Neural progenitor cell (in vitro differentiated cells): ENCODE results near the gene KIRREL3.

Source experiments
- EZH2 ChIP-seq: fragments of 200-600 bp; sonication (generic); IDR thresholded peaks from 2 replicates; pipeline ENCODE4 v1.6.1; 2017; ENCODE audit warnings: antibody characterized with exemption, mild to moderate bottlenecking, moderate library complexity
- EZH2phosphoT487 ChIP-seq: fragments of 200-600 bp; sonication (generic); IDR thresholded peaks from 2 replicates; pipeline ENCODE4 v1.6.1; 2017; ENCODE audit warnings: antibody characterized with exemption
- TF ChIP-seq, protein P1 (sequence below): fragments of 200-600 bp; sonication (generic); IDR thresholded peaks from 2 replicates; pipeline ENCODE4 v1.5.1; 2017; ENCODE audit warnings: antibody characterized with exemption, mild to moderate bottlenecking

- TF ChIP-seq, protein P1, sequence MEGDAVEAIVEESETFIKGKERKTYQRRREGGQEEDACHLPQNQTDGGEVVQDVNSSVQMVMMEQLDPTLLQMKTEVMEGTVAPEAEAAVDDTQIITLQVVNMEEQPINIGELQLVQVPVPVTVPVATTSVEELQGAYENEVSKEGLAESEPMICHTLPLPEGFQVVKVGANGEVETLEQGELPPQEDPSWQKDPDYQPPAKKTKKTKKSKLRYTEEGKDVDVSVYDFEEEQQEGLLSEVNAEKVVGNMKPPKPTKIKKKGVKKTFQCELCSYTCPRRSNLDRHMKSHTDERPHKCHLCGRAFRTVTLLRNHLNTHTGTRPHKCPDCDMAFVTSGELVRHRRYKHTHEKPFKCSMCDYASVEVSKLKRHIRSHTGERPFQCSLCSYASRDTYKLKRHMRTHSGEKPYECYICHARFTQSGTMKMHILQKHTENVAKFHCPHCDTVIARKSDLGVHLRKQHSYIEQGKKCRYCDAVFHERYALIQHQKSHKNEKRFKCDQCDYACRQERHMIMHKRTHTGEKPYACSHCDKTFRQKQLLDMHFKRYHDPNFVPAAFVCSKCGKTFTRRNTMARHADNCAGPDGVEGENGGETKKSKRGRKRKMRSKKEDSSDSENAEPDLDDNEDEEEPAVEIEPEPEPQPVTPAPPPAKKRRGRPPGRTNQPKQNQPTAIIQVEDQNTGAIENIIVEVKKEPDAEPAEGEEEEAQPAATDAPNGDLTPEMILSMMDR = no peak
- TF ChIP-seq EZH2phosphoT487 (no peak), EZH2 (no peak)
These were observed 440.3 kb downstream of the KIRREL3 start for GRCh38 chr11:126560221-126560620.
